NCI-H446 treated with DMSO at 0.1 percent for 48 hours (cell line): Measurements from ENCODE around the gene CYP3A7.
"Not testable (repeated sequence)": the region's sequence is repeated elsewhere in the genome, so short reads cannot be mapped to it uniquely, and the experiment has no call there.

Source experiments
- DNase-seq: peaks from one replicate; lab custom pipeline; 2025; lab: John Stamatoyannopoulos, UW

Gene CYP3A7

GRCh38 chr7:99741441-99741795 lies 6.4 kb upstream of the CYP3A7 start:
- DNase-seq: no peak

- no peak for DNase-seq
Observed at GRCh38 chr7:99740573-99741440, 5.8 kb upstream of the CYP3A7 start.

GRCh38 chr7:99739699-99740572 lies 4.9 kb upstream of the CYP3A7 start:
- DNase-seq: no peak

GRCh38 chr7:99737726-99738125 lies 2.7 kb upstream of the CYP3A7 start:
- no peak for DNase-seq

GRCh38 chr7:99736667-99737066 lies 1.7 kb upstream of the CYP3A7 start:
- not testable (repeated sequence) for DNase-seq

- DNase-seq: no peak
Observed at GRCh38 chr7:99733448-99733847, 1.5 kb downstream of the CYP3A7 start.

GRCh38 chr7:99733003-99733402 lies 2.0 kb downstream of the CYP3A7 start:
- DNase-seq: no peak

- no peak for DNase-seq
Observed at GRCh38 chr7:99731638-99732374, 3.2 kb downstream of the CYP3A7 start.

- DNase-seq: no peak
Observed at GRCh38 chr7:99730992-99731391, 4.0 kb downstream of the CYP3A7 start.

GRCh38 chr7:99730238-99730810 lies 4.7 kb downstream of the CYP3A7 start:
- DNase-seq: no peak

- DNase-seq: no peak
Observed at GRCh38 chr7:99729486-99730237, 5.3 kb downstream of the CYP3A7 start.

- DNase-seq: no peak
Observed at GRCh38 chr7:99728615-99729014, 6.4 kb downstream of the CYP3A7 start.

- DNase-seq: not testable (repeated sequence)
Observed at GRCh38 chr7:99723201-99723600, 11.8 kb downstream of the CYP3A7 start.

GRCh38 chr7:99720800-99721595 lies 14.0 kb downstream of the CYP3A7 start:
- DNase-seq: no peak

GRCh38 chr7:99719996-99720769 lies 14.8 kb downstream of the CYP3A7 start:
- DNase-seq: no peak

- no peak for DNase-seq
Observed at GRCh38 chr7:99713995-99714570, 20.9 kb downstream of the CYP3A7 start.

GRCh38 chr7:99709838-99710578 lies 25.0 kb downstream of the CYP3A7 start:
- no peak for DNase-seq

GRCh38 chr7:99709260-99709659 lies 25.7 kb downstream of the CYP3A7 start:
- no peak for DNase-seq

- DNase-seq: no peak
Observed at GRCh38 chr7:99707096-99707495, 27.9 kb downstream of the CYP3A7 start.
